ENCODE measurements around the gene AOPEP. TPM values are rescaled to one million over a fixed set of nuclear protein-coding genes. Genes with fewer than 3 reads are reported as not detected.

Gene AOPEP
- total RNA-seq, 1 experiment from 2014 or later = 14.4 TPM

- no peak overlapping the region; the same call in 1 of the 2 replicates for H3K27ac Mint-ChIP-seq
- H3K4me3 Mint-ChIP-seq = no peak overlapping the region
- no peak for TF ChIP-seq ZNF317 (CRISPR knock-in tag; IDR thresholded peaks at IDR 0.05; ENCODE audit: borderline replicate concordance, low read depth)
- no peak for TF ChIP-seq SMAD3 (CRISPR knock-in tag; IDR thresholded peaks at IDR 0.05; ENCODE audit: borderline replicate concordance)
- no peak for TF ChIP-seq ATF1 (CRISPR knock-in tag; IDR thresholded peaks at IDR 0.05)
- TF ChIP-seq E2F5 (CRISPR knock-in tag; IDR thresholded peaks at IDR 0.05) = no peak
- TF ChIP-seq ZBTB21 (CRISPR knock-in tag; IDR thresholded peaks at IDR 0.05; ENCODE audit: borderline replicate concordance) = no peak
- no peak for TF ChIP-seq ZNF416 (CRISPR knock-in tag; IDR thresholded peaks at IDR 0.05)
- no peak for TF ChIP-seq CDX4 (CRISPR knock-in tag; IDR thresholded peaks at IDR 0.05; ENCODE audit: borderline replicate concordance)
- TF ChIP-seq OVOL2 (CRISPR knock-in tag; IDR thresholded peaks at IDR 0.05; ENCODE audit: borderline replicate concordance) = no peak
- TF ChIP-seq ETV6 (CRISPR knock-in tag; IDR thresholded peaks at IDR 0.05) = no peak
- no peak for TF ChIP-seq CBFB (CRISPR knock-in tag; IDR thresholded peaks at IDR 0.05; ENCODE audit: low read depth)
- no peak for TF ChIP-seq SP1 (CRISPR knock-in tag; conservative IDR thresholded peaks at IDR 0.05)
- TF ChIP-seq, protein P1, sequence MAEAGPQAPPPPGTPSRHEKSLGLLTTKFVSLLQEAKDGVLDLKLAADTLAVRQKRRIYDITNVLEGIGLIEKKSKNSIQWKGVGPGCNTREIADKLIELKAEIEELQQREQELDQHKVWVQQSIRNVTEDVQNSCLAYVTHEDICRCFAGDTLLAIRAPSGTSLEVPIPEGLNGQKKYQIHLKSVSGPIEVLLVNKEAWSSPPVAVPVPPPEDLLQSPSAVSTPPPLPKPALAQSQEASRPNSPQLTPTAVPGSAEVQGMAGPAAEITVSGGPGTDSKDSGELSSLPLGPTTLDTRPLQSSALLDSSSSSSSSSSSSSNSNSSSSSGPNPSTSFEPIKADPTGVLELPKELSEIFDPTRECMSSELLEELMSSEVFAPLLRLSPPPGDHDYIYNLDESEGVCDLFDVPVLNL (CRISPR knock-in tag; IDR thresholded peaks at IDR 0.05; ENCODE audit: borderline replicate concordance, low read depth) = no peak
- no peak for TF ChIP-seq ZNF671 (CRISPR knock-in tag; IDR thresholded peaks at IDR 0.05)
- no peak for TF ChIP-seq ZNF232 (CRISPR knock-in tag; IDR thresholded peaks at IDR 0.05)
- TF ChIP-seq ATF6 (CRISPR knock-in tag; IDR thresholded peaks at IDR 0.05) = no peak
- TF ChIP-seq HMGA2 (CRISPR knock-in tag; IDR thresholded peaks at IDR 0.05) = no peak
- no peak for TF ChIP-seq TEAD4 (CRISPR knock-in tag; IDR thresholded peaks at IDR 0.05)
- TF ChIP-seq, protein P2, sequence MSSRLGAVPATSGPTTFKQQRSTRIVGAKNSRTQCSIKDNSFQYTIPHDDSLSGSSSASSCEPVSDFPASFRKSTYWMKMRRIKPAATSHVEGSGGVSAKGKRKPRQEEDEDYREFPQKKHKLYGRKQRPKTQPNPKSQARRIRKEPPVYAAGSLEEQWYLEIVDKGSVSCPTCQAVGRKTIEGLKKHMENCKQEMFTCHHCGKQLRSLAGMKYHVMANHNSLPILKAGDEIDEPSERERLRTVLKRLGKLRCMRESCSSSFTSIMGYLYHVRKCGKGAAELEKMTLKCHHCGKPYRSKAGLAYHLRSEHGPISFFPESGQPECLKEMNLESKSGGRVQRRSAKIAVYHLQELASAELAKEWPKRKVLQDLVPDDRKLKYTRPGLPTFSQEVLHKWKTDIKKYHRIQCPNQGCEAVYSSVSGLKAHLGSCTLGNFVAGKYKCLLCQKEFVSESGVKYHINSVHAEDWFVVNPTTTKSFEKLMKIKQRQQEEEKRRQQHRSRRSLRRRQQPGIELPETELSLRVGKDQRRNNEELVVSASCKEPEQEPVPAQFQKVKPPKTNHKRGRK (CRISPR knock-in tag; IDR thresholded peaks at IDR 0.05; ENCODE audit: borderline replicate concordance) = no peak
- ChIA-PET CTCF (interaction anchor here (1.0 to 8.7 kb wide), 11 partner anchors 7 to 444 kb away, joined by 3 to 128 read pairs (median 4); no protein-coding TSS in a partner anchor), POLR2A (no interaction called here)
- H3K9me3 Mint-ChIP-seq = no peaks in the 10 kb centered on the region
- ATAC-seq (peak; percentile 46), DNase-seq (ENCODE audit: low spot score) (peak; percentile 35)
- H3K27me3 Mint-ChIP-seq (ENCODE audit: low read depth) = no peaks in the 10 kb centered on the region
- peaks cover 55% of the 10 kb centered on the region for H3K4me1 Mint-ChIP-seq
- no peaks in the 10 kb centered on the region for H3K36me3 Mint-ChIP-seq
Observed at GRCh38 chr9:95124582-95125367, 398.3 kb downstream of the AOPEP start.

DNA sequence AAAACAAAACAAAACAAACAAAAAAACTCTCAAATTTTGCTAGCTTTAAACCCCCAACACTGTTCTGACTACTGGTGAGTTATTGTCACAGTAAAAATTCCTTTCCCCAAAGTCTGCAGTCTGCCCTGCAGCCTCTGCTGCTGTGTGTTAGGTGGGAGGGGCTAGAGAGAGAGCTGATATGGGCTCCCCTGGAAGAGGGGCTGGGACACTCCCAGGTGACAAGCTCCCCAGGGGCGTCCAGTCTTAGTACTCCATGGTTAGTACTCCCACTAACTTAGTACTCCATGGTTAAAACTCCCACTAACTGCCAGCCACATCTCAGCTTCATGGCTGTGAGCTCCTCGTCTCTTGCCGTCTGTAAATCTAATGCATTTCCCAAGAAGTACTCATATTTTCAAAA is 399.2 kb downstream of the AOPEP start:
- DNase-seq (ENCODE audit: low spot score) (no peak), ATAC-seq (no peak)
- ChIA-PET CTCF (interaction anchor here (0.8 to 8.7 kb wide), 14 partner anchors 8 to 571 kb away, joined by 3 to 128 read pairs (median 6); partner anchors contain the start of gene PCAT7), POLR2A (no interaction called here)
- Mint-ChIP-seq H3K4me3 (no peak overlapping the region), H3K27ac (no peak overlapping the region), H3K4me1 (peaks cover 64% of the 10 kb centered on the region), H3K9me3 (no peaks in the 10 kb centered on the region), H3K27me3 (ENCODE audit: low read depth) (no peaks in the 10 kb centered on the region), H3K36me3 (no peaks in the 10 kb centered on the region)
- TF ChIP-seq ZNF232 (CRISPR knock-in tag; IDR thresholded peaks at IDR 0.05) (no peak), SOX15 (CRISPR knock-in tag; IDR thresholded peaks at IDR 0.05) (no peak), ZBTB21 (CRISPR knock-in tag; IDR thresholded peaks at IDR 0.05; ENCODE audit: borderline replicate concordance) (no peak), MXD4 (CRISPR knock-in tag; IDR thresholded peaks at IDR 0.05; ENCODE audit: borderline replicate concordance) (no peak), ZMAT4 (CRISPR knock-in tag; IDR thresholded peaks at IDR 0.05) (no peak), FOXJ3 (CRISPR knock-in tag; IDR thresholded peaks at IDR 0.05; ENCODE audit: borderline replicate concordance) (no peak), ZNF121 (CRISPR knock-in tag; IDR thresholded peaks at IDR 0.05) (no peak), NR3C1 (CRISPR knock-in tag; conservative IDR thresholded peaks at IDR 0.05; ENCODE audit: low read depth) (no peak)
- TF ChIP-seq, protein P3, sequence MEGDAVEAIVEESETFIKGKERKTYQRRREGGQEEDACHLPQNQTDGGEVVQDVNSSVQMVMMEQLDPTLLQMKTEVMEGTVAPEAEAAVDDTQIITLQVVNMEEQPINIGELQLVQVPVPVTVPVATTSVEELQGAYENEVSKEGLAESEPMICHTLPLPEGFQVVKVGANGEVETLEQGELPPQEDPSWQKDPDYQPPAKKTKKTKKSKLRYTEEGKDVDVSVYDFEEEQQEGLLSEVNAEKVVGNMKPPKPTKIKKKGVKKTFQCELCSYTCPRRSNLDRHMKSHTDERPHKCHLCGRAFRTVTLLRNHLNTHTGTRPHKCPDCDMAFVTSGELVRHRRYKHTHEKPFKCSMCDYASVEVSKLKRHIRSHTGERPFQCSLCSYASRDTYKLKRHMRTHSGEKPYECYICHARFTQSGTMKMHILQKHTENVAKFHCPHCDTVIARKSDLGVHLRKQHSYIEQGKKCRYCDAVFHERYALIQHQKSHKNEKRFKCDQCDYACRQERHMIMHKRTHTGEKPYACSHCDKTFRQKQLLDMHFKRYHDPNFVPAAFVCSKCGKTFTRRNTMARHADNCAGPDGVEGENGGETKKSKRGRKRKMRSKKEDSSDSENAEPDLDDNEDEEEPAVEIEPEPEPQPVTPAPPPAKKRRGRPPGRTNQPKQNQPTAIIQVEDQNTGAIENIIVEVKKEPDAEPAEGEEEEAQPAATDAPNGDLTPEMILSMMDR (IDR thresholded peaks at IDR 0.05) = no peak

All from WTC11 (cell line).